ENCODE results near the gene LRRC2.

GRCh38 chr3:46538803-46539442, 27.2 kb downstream of the LRRC2 start:
- TF ChIP-seq, protein P1, sequence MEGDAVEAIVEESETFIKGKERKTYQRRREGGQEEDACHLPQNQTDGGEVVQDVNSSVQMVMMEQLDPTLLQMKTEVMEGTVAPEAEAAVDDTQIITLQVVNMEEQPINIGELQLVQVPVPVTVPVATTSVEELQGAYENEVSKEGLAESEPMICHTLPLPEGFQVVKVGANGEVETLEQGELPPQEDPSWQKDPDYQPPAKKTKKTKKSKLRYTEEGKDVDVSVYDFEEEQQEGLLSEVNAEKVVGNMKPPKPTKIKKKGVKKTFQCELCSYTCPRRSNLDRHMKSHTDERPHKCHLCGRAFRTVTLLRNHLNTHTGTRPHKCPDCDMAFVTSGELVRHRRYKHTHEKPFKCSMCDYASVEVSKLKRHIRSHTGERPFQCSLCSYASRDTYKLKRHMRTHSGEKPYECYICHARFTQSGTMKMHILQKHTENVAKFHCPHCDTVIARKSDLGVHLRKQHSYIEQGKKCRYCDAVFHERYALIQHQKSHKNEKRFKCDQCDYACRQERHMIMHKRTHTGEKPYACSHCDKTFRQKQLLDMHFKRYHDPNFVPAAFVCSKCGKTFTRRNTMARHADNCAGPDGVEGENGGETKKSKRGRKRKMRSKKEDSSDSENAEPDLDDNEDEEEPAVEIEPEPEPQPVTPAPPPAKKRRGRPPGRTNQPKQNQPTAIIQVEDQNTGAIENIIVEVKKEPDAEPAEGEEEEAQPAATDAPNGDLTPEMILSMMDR (IDR thresholded peaks at IDR 0.05): no peak
- TF ChIP-seq ZFX (IDR thresholded peaks at IDR 0.05; ENCODE audit: borderline replicate concordance): no peak
